Amniotic stem cell (primary cell): ENCODE results near the gene AMN1.
"Not testable (repeated sequence)": the region's sequence is repeated elsewhere in the genome, so short reads cannot be mapped to it uniquely, and the experiment has no call there.

ENCODE experiments used
- DNase-seq: peaks from one replicate; lab custom pipeline; 2025; lab: John Stamatoyannopoulos, UW

Gene AMN1

DNA sequence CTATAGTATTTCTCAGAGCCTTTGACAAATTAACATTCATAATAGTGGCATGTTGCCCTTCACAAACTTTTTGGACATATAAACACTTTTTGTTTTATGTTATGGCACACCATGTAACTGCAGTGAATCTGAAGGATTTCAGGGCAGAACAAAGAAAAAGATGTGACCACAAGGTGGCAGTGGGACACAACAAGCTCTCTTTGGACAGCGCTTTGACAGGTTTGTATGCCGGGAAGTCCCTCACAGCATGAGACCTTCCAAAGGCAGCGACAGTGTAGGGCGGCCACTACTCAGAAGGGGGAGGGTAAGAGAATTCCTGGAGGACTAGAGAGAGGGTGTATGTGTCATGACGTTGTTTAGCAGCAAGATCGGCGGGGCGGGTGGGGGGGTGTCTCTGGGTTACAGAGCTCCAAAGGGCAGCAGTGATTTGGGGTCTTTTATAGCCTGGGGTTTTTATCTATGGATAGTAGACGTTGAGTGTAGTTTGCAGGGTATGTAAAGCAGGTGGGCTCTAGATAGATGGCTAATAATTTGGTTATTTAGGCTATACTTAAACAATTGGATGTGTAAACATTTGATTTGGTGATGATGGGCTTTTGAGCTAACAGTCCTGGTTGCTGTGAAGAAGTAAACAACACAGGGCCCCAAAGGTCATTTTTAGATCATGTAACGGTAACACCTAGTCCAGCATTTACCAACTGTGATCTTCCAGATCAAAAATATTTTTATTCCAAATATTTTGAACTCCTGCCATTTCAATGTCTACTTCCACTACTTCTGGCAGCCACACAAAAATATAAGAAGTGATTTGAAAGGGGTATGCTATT lies 46.5 kb downstream of the AMN1 start:
- peak; percentile 8 for DNase-seq

DNA sequence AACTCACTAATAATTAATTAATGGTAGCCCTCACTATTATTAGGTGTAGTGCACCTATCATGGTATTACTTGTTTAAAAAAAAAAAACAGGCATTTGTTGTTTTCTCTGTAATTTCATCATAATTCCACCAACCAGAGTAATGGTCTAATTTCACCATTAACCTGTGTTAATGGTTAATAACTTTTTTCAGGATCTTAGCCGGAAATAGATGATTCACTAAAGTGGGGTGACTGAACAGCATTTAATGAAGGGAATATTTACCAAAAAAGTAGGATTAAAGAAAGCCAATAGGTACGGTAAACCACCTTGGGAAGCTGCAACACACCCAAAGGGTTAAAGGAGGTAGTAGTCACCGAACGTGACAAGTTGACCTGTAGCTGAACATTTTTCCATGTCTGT lies 56.3 kb downstream of the AMN1 start:
- DNase-seq: no peak

DNA sequence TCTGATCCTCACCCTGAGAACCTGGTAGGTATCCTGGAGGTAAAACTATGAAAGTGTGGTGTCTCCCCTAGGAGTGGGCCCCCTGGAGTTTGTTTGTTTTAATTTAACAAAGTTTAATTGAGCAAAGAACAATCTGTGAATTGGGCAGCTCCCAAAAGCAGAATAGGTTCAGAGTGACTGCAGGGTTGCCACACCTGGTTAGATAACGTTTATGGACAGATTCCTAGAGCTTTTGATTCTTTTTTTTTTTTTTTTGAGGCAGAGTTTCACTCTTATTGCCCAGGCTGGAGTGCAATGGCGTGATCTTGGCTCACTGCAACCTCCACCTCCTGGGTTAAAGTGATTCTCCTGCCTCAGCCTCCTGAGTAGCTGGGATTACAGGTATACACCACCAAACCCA lies 59.2 kb downstream of the AMN1 start:
- DNase-seq: not testable (repeated sequence)

DNA sequence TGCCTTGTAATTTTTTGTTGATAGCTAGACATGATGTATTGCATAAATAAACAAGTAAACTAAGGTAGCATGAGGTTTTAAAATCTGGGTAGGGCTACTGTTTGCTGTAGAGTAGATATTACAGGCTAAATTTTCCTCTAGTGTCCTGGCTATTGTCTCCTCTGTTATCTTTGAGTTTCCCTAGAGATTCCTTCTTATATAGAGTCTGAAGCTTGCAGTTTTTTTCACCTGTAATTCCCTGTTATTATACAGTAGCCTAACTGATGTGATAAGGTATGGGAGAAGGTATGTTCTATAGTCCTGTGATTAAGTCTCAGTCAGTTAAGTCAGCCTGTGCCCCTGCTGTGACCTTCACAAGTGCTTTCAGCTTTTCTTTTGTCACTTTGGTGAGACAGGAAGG lies 59.8 kb downstream of the AMN1 start:
- no peak for DNase-seq

DNA sequence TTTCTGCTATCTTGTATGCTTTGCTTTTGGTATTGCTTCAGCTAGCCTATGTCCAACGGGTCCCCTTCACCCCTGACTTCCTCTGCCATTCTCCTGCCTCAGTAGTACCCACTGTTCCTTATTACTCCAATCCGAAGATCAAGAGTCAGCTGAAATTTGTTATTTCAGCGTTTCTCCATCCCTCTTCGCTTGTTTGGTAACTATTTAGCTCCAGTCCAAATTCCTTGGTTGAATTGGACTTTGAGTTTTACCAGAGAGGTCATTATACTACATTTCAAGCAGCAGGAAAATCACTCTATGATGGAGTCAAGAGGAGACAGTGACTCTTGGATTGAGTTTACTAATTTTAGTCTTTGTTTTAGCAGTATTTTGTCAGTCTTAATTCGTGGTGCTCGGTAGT lies 64.8 kb downstream of the AMN1 start:
- no peak for DNase-seq

DNA sequence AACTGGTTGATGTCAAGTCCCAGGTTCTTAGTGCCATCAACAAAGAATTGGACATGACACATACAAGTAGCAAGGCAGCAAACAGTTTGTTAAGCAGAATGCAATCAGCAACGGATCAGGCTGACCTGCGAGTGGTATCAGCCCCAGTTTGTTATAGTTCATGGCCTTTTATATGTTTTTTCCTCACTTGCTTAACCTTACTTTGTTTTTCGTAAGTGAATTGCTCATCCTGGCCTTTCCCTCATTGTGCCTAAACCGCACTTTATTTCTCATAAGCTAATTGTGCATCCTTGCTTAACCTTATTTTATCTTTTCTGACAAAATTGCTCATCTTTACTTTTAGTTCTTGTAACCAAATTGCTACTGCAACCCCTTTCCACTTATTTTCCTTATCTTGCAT lies 65.2 kb downstream of the AMN1 start:
- DNase-seq: no peak

DNA sequence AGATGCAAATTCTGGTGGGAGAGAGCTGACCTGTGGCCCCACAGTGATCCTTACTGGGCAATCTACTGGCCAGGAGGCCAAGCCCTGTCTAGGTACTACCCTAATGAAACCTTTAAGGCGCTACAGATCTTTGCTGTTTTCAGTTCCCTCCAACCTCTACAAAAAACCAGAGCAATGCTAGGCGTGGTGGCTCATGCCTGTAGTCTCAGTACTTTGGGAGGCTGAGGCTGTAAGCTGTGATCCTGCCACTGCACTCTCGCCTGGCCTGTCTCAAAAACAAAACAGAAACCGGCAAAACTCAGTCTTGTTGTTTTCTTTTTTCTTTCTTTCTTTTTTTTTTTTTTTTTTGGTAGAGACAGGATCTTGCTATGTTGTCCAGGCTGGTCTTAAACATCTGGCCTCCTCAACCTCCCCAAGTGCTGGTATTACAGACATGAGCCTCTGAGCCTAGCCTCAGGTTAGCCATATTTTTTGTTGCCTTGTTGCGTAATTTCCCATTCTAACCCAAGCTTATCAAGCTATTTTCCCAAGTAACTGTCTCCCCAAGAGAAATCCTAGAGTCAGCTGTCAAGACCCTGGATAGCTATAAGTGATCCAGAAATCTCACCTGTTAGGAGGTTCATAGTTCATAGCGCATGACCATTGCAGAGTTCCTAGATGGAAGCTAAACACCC lies 66.5 kb downstream of the AMN1 start:
- no peak for DNase-seq

DNA sequence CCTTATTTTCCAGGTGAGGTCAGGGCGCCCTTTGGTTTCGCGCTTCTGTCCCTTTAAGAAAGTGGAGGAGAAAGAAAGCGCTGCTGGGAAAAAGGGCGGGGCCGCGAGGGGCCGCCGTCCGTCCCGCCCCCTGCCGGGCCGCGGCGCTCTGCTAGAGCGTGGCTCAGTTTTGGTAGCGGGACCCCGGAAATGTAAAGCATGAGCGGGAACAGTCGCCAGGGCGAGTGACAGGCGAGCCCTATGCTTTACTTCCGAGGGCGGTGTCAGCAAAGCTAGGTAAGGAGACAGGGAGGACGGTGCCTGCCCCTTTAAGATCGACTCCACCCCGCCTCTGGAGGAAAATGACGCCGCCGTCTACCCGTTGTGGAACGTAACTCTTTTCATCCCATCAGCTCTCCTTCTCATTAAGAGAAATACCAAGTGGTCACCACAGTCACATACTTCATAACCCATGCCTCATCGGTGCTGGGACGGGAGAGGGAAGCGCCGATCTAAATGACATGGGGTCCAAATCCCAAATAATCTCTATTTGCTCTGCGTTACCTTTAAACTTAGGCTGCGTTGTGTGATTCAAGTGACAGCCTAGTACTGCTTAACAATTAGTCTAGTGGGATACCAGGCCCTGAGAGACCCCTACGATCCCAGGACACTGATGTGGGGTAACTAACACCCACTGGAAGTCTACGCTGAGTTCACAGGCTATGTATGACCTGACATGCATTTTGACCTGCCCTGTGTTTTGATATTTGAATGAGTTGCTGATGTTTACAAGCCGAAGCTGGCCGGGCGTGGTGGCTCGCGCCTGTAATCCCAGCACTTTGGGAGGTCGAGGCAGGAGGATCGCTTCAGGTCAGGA lies 69.5 kb downstream of the AMN1 start, which contains the start of gene ETFBKMT:
Gene ETFBKMT, plus strand, starts transcription at position 602 of the 856 bp plus-strand sequence. CDS start 2,266 bp downstream, outside the sequence.
- peak; percentile 43 for DNase-seq

DNA sequence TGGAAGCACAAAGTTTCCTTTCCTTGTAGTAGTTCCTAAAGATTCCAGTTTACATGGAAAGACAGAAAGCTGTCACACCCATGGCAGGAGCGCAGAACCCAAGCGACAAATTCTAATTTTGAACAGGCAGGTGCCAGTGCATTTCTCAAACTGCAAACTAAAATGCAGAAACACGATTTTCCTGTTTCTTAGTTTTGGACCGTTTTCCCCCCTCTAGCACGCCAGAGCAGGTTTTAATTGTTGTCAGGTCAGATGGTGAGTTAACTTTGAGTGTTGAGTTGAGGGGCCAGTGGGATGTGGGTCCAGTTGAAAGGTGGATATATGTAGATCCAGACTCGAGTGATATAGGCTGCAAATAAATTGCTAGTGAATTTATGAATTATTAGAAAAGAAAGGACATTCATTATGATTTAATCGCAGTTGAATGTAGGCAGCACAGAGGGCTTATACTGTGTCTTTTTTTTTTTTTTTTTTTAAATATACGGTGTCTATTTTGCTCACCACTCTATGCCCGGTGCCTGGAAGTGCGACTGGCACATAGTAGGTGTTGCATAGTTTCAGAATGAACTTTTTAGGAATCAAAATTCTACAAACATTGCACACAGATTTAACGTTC lies 70.2 kb downstream of the AMN1 start:
- DNase-seq: no peak

DNA sequence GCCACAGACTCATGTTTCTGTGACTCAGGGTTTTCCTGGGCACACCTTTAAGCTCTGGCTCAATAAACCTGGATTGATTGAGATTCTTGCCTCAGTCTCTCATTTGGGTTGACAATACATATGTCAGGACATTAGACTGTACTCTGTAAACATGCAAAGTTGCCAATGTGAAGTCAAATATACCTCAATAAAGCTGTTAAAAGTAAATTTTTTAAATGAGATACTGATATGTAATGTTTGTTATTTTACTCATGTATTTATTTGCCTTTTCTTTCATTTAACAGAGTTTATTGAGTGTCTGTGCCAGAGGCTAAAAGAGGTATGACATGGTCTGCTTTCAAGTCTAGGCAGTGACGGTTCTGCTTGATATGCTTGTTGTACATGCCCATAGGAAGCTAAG lies 73.0 kb downstream of the AMN1 start:
- no peak for DNase-seq

DNA sequence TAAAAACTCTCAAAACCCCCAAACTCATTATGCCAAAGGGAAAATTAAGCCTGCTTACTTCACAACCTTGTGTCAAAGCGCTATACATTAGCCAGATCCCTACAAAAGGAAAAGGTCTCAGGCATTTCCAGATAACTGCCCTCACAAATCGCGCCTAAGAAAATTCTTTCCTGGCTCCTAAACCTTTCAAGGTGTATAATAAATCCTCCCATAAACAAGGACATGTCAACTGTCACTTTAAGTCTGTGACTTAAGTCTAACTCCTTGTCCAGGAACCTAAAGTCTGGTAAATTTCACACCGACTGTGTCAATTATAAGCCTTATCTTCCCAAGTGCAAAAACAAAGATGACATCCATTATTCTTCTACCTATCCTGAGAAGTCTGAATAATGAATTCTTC lies 73.6 kb downstream of the AMN1 start:
- no peak for DNase-seq

DNA sequence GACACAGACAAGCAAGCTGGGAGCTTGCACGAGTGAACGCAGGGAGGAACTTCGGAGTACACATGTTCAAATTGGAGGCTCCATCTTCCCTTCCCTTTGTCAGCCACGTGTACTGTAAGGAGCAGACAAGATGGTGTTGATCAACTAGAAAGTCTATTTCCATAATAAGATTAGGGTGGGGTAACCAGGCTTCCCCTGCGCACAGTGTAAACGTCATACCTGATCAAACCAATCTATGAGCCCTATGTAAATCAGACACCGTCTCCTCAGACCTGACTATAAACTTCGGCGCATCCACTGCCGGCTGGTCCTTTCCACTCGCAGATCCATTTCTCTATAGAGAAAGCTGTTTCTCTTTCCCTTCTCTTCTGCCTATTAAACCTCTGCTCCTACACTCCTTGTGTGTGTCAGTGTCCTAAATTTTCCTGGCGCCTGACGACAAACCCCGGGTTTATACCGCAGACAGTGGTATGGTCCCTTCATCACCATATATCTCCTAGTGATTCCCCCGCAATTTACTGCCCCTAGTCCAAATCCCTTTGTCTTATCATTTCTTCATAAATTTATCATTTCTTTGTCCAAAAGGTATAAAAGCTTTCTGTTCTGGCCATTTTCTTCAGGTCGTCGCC lies 76.8 kb downstream of the AMN1 start:
- DNase-seq: no peak

DNA sequence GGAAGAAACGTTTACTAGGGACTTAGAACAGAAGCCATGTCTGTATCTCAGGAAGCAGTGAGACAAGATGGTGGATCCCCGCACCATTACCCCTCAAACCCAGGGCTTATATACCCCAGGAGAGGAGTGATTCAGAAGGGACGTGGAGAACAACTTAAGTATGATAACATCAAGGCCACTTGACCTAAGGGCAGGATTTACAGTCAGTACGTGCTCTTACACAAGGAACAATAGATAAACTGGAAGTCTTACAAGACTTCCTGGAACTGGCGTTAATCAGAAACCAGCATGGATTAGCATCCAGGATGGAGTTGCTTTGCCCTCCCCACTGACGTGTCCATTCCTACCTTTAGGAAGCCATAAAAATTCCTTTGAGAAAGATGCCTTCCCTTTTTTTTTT lies 77.9 kb downstream of the AMN1 start:
- DNase-seq: no peak

DNA sequence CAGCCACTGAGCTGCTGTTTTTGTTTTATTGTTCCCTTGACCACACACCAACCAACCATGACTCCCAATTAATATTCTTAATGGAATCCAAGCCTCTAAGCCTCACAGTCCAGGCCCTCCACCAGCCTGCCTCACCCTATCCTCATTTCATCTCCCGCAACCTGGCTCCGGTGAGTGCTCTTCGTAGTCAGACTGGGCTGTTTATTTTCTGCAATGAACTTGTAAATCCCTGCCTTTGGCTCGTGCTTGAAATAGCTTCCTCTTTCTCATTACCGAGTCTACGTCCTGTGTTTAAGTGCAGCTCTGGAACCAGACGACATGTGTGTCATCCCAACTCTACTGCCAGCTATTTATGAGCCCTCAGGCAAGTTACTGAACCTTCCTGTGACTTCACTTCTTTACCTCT lies 81.7 kb downstream of the AMN1 start:
- DNase-seq: no peak

DNA sequence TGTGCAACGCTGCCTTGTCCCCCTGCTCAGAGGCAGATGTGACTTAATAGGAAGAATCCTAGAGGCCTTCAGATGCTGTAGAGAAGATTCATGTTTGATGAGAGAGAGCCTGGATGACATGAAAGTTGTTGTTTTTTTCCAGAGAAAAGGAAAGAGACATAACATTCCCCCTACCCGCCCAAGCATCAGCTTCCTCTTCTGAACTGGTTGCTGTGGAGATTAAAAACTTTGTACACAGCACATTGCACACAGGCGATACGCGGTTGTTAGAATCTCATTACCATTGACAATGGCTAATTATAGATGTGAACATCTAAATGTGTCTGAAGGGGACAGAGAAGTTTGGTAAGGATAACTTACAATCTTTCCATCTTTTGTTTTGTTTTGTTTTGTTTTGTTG lies 82.9 kb downstream of the AMN1 start:
- no peak for DNase-seq

DNA sequence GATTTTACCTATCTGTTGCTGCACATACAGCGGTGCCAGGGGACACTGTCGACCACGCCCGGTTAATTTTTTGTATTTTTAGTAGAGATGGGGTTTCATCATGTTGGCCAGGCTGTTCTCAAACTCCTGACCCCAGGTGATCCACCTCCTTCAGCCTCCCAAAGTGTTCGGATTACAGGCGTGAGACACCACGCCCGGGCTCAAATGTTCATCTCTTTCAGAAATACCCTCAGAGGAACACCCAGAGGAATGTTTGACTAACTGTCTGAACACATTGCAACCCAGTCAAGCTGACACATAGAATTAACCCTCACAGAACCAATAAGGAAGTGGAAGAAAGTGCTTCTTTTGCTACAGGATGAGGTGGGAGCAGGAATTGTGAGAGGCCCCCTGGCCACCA lies 84.3 kb downstream of the AMN1 start:
- no peak for DNase-seq

DNA sequence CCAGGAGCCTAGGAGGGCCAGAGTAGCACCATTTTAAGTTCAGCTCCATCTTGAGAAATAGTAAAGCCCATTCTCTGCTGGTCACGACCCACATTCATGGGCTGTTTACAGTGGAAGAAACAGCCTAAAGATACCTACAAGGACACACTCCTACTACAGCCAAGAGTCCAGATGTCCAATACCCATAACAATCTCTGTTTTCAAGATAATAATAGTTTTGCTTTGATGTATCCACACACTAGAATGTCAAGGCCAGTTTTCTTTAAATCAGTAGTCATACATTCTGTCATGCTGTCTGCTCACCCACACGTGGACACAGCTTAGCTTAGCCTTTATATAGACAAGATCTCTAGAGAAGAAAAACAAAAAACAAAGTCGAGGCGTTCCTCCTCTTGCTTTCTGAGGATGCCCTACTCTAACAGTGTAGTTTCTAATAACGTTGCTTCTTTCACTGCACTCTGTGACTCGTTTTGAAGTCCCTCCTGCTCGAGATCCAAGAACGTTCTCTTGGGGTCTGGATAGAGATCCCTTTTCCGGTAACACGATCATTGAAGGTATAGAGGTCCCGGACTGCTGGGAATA lies 87.2 kb downstream of the AMN1 start:
- no peak for DNase-seq

DNA sequence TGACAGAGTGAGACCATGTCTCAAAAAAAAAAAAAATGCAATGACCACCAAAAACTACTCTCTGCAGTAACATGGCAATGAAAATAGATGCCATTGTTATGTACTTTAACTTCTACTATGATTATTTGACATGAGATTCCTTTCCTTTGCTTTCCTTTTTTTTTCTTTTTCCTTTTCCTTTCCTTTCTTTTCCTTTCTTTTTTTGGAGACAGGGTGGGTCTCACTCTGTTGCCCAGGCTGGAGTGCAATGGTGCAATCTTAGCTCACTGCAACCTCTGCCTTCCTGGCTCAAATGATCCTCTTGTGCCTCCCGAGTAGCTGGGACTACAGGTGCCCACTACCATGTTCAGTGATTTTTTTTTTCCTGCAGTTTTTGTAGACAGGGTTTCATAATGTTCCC lies 94.2 kb downstream of the AMN1 start:
- no peak for DNase-seq

DNA sequence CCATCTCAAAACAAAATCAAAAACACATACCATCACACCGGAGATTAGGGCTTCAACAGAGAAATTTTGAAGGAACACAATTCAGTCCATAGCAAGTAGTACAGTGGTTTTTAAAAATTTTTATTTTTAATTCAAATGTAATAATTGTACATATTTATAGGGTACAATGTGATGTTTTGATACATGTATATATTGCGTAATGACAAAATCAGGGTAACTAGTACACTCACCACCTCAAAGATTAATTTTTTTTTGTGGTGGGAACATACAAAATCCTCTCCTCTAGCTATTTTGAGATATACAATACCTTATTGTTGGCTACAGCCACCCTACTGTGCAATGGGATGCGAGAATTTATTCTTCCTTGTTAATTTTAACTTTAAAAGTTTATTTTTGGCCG lies 95.4 kb downstream of the AMN1 start:
- no peak for DNase-seq

DNA sequence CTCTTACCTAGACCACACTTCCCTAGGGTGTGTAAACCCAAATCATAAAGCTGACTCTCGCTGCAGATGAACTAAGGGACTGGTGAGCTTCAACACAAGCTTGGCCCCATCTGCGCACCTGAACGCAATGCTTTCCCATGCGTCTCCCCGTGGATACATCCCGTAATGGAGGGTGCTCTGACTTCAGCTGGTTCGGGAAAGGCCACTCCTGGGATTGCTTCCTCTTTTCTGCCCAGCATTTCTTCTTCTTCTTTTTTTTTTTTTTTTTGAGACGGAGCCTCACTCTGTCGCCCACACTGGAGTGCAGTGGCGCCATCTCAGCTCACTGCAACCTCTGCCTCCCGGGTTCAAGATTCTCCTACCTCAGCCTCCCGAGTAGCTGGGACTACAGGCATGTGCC lies 97.0 kb downstream of the AMN1 start:
- DNase-seq: no peak

DNA sequence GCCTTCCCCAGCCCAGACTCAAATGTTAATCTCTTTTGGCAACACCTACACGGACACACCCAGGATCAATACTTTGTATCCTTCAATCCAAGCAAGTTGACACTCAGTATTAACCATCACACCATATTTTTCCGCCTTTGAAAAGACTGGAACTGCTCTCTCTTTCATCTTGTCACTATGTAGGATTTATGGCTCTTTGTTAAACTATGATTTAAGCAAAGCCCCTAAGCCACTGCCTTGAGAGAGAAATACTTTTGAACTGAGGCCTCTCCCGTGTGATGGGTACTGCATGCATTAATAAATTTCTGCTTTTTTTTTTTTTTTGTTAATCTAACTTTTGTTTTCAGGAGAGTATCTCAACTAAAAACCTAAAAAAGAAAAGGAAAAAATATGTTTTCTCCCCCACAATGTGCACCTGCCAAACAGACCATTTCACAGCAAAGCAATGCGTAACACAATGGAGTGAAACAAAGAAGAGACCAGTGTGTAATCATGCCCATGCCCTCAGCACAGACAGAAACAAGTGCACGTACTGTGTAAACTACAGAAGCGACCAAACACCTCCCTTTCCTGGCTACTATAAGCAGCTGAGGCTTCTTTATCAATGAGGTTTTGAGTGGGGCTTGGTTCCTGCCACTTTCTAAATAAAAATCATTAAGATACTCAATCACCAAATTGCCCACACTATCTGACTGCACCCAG lies 97.6 kb downstream of the AMN1 start:
- no peak for DNase-seq
